Lower leg skin (tissue), 4 donors: ENCODE measurements around the gene HOXB9. TPM values are rescaled to one million over a fixed set of nuclear protein-coding genes. Genes with fewer than 3 reads are reported as not detected.

ENCODE experiments used
- DNase-seq, 2 donors: peaks; one replicate each; pipeline ENCODE4 v3.0.0-alpha.2; 2019; ENCODE audit warnings: low spot score in 2 of 2
- H3K4me3 ChIP-seq: fragments of 200-600 bp; sonication (generic); 2 replicates; pipeline ENCODE4 v1.5.1; 2017; ENCODE audit warnings: mild to moderate bottlenecking, low read depth; ENCODE audit not compliant: poor library complexity, severe bottlenecking
- CTCF ChIP-seq, 3 donors: fragments of 450-650 bp; IDR thresholded peaks; one replicate each; pipeline ENCODE4 v1.5.1; 2016; ENCODE audit warnings: antibody characterized with exemption in 3 of 3, mild to moderate bottlenecking in 3 of 3, moderate library complexity in 2 of 3
- POLR2A ChIP-seq, 2 donors: fragments of 450-650 bp; IDR thresholded peaks; one replicate each; pipeline ENCODE4 v1.6.1; 2016 to 2017; ENCODE audit warnings: antibody characterized with exemption in 2 of 2, mild to moderate bottlenecking in 1 of 2, moderate library complexity in 1 of 2
- WGBS, 2 donors: methylation state at CpG; one replicate each; pipeline ENCODE4 v1.1.5; 2018; 5-methylcytosine and 5-hydroxymethylcytosine counted together
- intact Hi-C: fragments of 100-400 bp; cut with DNase I; formaldehyde crosslinking; loops from one replicate; pipeline ENCODE4 v1.15.0; 2023; ENCODE audit warnings: low total_unique reads
- total RNA-seq, 4 donors: library from RNA; depleted of rRNA; stranded (reverse); fragments of >200 nt; gene quantifications; one replicate each; pipeline ENCODE4 v1.1.0, GENCODE V29; 2016

HOXB9 gene
- total RNA-seq, 4 donors from 2014 or later, result 0.07 to 0.29 TPM; not detected in 2

- 79 to 80% methylated on average over 41 of the region's 41 CpGs for WGBS, 2 donors
- TF ChIP-seq CTCF (IDR thresholded peaks at IDR 0.05), result no peak
- TF ChIP-seq POLR2A (IDR thresholded peaks at IDR 0.05), result no peak
- intact Hi-C loops, result no loop called here
- no peak for DNase-seq
- H3K4me3 ChIP-seq, result no peak overlapping the region
These were observed 19.9 kb downstream of the HOXB9 start for GRCh38 chr17:48605991-48606891.

DNA sequence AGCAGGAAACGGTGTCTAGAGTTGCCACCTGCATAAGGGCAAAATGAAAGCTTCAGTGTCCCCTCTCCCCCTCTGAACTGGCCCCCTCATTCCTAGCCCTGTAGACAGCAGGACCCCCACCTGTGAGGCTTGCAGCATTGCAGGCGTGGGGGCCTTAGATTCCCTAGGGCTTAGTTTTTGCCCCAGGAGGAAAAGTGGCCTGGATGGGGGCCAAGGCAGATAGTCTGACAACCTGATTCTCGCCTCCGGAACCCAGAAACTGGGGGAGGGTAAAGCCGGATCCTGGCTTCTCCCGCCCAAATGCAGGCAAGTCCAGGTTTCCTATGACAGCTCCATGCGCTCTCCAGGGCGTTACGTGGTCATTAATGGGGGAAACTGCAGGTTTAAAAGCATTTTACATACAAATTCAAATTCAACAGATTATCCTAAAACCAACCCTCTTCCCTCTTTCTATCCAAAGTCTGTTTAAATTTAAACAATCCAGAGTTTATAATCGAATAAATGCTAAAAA is 20.7 kb downstream of the HOXB9 start:
- 57 to 61% methylated on average over 10 of the region's 10 CpGs for WGBS, 2 donors
- intact Hi-C loops, result no loop called here
- no peak for TF ChIP-seq POLR2A (IDR thresholded peaks at IDR 0.05)
- no peak for TF ChIP-seq CTCF (IDR thresholded peaks at IDR 0.05)
- DNase-seq, result no peak
- no peak overlapping the region for H3K4me3 ChIP-seq

DNA sequence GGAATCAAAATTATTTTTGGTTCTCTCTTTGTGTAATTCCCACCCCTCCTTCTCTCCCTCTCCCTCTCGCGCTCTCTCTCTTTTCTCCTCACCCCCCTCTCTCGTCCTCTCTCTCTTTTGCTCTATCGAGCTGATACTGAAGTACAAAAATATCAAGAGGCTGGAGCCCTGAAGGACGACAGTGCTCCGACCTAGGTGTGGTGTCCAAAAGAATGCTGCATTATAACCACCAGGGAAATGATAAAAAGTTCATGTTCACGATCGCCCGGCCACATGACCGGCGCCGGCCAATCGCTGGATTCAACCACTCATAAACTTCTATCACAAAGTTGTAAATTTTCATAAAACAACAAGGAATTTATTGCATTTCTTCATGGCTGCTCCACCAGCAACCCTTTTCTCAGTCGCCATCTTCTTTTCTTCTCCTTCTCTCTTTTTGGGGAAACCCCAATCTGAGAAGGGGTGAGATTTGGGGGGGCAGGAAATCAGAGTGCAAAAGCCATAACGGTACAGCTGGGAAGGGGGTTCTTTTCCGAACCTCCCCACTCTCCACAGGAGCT is 21.3 kb downstream of the HOXB9 start, which contains the start of gene HOXB6:
TSS of gene HOXB6 (minus strand) at position 217 of the 560 bp plus-strand sequence. CDS start 6,836 bp downstream, outside the sequence.
- 14 to 19% methylated on average over 16 of the region's 16 CpGs for WGBS, 2 donors
- H3K4me3 ChIP-seq, result peak within 1 kb of the TSS; percentile 35
- intact Hi-C loops, result no loop called here
- no peak for DNase-seq
- TF ChIP-seq CTCF (IDR thresholded peaks at IDR 0.05), result no peak
- TF ChIP-seq POLR2A (IDR thresholded peaks at IDR 0.05), result no peak

DNA sequence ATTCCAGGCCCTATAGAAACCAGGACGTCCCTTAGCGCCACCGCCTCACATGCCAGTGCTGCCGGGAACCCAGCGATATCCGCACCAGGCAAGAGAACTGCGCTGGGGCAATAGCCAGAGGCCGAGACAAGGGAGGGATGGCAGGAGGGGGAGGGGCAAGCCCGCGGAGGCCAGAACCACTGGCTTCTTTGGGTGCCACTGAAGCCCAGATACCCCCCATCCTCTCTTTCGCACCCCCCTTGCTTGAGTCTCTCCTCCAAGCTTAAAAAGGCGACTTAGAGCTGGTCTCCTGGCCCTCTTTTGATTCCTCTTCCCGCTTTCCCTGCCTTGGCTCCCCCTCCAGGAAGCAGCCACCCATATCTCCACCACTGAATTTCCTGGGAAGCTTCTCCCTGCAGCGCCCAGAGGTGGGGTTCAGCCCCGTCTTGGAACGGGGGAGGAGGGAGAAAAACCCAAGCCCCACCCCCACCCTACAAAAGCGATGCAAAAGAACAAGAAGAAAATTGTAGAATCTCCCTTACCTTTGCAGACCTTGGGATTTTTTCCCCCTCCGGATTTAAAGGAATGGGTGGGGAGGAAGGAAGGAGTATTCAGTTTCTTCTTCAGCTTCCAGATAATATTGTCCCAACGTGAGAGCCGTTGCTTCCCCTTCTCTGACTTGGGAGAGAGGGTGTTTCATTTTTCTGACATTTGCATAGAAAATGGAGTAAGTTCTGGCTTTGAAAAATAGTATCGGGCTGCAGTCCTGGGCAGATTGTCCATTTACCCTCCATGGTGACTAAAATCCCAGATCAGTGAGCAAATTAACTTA is 22.0 kb downstream of the HOXB9 start:
- peak in 1 of 2 donors; percentile 90 for DNase-seq
- peak overlapping the region; percentile 35 for H3K4me3 ChIP-seq
- WGBS, 2 donors, result 7 to 10% methylated on average over 21 of the region's 21 CpGs
- intact Hi-C loops, result no loop called here
- no peak for TF ChIP-seq CTCF (IDR thresholded peaks at IDR 0.05)
- TF ChIP-seq POLR2A (IDR thresholded peaks at IDR 0.05), result no peak

GRCh38 chr17:48601539-48602425 is 24.4 kb downstream of the HOXB9 start:
- intact Hi-C loops, result no loop called here
- 35 to 46% methylated on average over 34 to 35 of the region's 35 CpGs for WGBS, 2 donors
- no peak for DNase-seq
- no peak for TF ChIP-seq CTCF (IDR thresholded peaks at IDR 0.05)
- TF ChIP-seq POLR2A (IDR thresholded peaks at IDR 0.05), result no peak
- H3K4me3 ChIP-seq, result no peak overlapping the region
